Measurements from ENCODE around the gene GAB2.

DNA sequence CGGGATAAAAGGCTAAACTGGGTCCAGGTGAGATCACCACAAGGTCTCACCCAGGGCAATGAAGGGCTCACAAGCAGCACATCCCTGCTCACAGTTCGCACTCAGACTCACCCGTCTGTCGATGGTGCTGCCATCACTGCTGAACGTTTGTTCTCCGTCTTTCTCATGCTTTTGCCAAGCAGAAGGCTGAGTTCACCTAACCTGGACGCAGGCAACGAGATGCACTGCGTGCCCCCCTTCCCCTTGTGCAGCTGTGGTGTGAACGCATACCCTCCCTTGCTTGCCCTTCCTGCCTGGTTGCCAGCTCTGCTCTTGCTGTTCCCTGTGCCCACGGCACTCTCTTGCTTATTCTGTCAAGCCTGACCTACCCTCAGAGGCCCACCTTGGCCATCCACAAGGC, 247.2 kb downstream of the GAB2 start:
- no peak for TF ChIP-seq CTCF (IDR thresholded peaks at IDR 0.05)
- no peak for TF ChIP-seq POLR2A (IDR thresholded peaks at IDR 0.05)
